A549 (cell line): ENCODE measurements around the gene MPST. TPM values are rescaled to one million over a fixed set of nuclear protein-coding genes. Genes with fewer than 3 reads are reported as not detected.

Experiments used
- ATAC-seq, 2 experiments: fragments of 200-7000 bp in 1 of 2; fragments of >200 bp in 1 of 2; cut with Nextera tagmentation in 1 of 2; cut with Tn5 transposase in 1 of 2; 3 replicates each; pipeline versions ENCODE4 v1.8.0 to v1.9.1; 2018 to 2020; ENCODE audit warnings: mild to moderate bottlenecking in 1 of 2, moderate library complexity in 1 of 2
- CTCF ChIA-PET: fragments of 300-600 bp; sonication (Branson Sonifier 250); formaldehyde crosslinking; extraction: SDS; loops from one replicate; lab custom pipeline; 2021; ENCODE audit warnings: antibody characterized with exemption, inconsistent platforms; lab: Yijun Ruan, JAX
- POLR2A ChIA-PET: fragments of 350-600 bp; formaldehyde crosslinking; extraction: SDS; loops from one replicate; lab custom pipeline; 2021; ENCODE audit warnings: antibody characterized with exemption, inconsistent platforms; lab: Yijun Ruan, JAX
- DNase-seq, 2 experiments: peaks; one replicate each; pipeline versions ENCODE4 v3.0.0 to v3.0.0-alpha.2; 2011 to 2016; ENCODE audit warnings: low read depth in 1 of 2, low spot score in 1 of 2
- FAIRE-seq: peaks from 2 replicates; lab custom pipeline; 2011; peaks lifted over from hg19 to GRCh38; lab: Jason Lieb, UNC
- H3K27ac ChIP-seq, 2 experiments: fragments of >200 bp; sonication (Bioruptor Twin); formaldehyde crosslinking; 3 replicates each; pipeline ENCODE4 v1.5.1; 2016 to 2017
- H3K4me1 ChIP-seq: fragments of >200 bp; sonication (Bioruptor Twin); formaldehyde crosslinking; 3 replicates; pipeline ENCODE4 v1.6.1; 2016
- H3K4me2 ChIP-seq: fragments of >200 bp; sonication (Bioruptor Twin); formaldehyde crosslinking; 3 replicates; pipeline ENCODE4 v1.6.1; 2016
- H3K4me3 ChIP-seq: fragments of >200 bp; sonication (Bioruptor Twin); formaldehyde crosslinking; 3 replicates; pipeline ENCODE4 v1.5.1; 2016
- H3K9me3 ChIP-seq: fragments of >200 bp; sonication (Bioruptor Twin); formaldehyde crosslinking; 3 replicates; pipeline ENCODE4 v1.6.1; 2016
- CBX8 ChIP-seq: fragments of 200-600 bp; sonication (generic); IDR thresholded peaks from 2 replicates; pipeline ENCODE4 v1.6.1; 2016
- EHF ChIP-seq: fragments of 250-450 bp; sonication (Bioruptor Pico); IDR thresholded peaks from 2 replicates; pipeline ENCODE4 v1.5.0; 2020; ENCODE audit warnings: mild to moderate bottlenecking
- EP300 ChIP-seq, 2 experiments: fragments of >200 bp; sonication (Bioruptor Twin); formaldehyde crosslinking; IDR thresholded peaks; 2 replicates in 1 of 2; 3 replicates in 1 of 2; pipeline ENCODE4 v1.6.1; 2016 to 2017
- GATA3 ChIP-seq: IDR thresholded peaks from 2 replicates; pipeline ENCODE4 v1.6.1; 2012; ENCODE audit warnings: borderline replicate concordance
- JUNB ChIP-seq: fragments of >200 bp; sonication (Bioruptor Twin); formaldehyde crosslinking; IDR thresholded peaks from 2 replicates; pipeline ENCODE4 v1.6.1; 2016
- MAFK ChIP-seq: fragments of 450-650 bp; IDR thresholded peaks from 2 replicates; pipeline ENCODE4 v1.6.1; 2014; ENCODE audit not compliant: partially characterized antibody
- NFE2L2 ChIP-seq: fragments of 150-350 bp; conservative IDR thresholded peaks from 2 replicates; pipeline ENCODE4 v1.6.1; 2014; ENCODE audit warnings: low read length
- NPAS2 ChIP-seq: fragments of 250-450 bp; sonication (Bioruptor Pico); IDR thresholded peaks from 2 replicates; pipeline ENCODE4 v1.8.0; 2022; ENCODE audit warnings: mild to moderate bottlenecking, moderate library complexity, borderline replicate concordance
- NR3C1 ChIP-seq: fragments of >200 bp; sonication (Bioruptor Twin); formaldehyde crosslinking; IDR thresholded peaks from 3 replicates; pipeline ENCODE4 v1.6.1; 2017
- RARB ChIP-seq: fragments of 250-450 bp; sonication (Bioruptor Pico); IDR thresholded peaks from 2 replicates; pipeline ENCODE4 v1.8.0; 2021; ENCODE audit warnings: mild to moderate bottlenecking, moderate library complexity
- RCOR1 ChIP-seq: fragments of 150-350 bp; IDR thresholded peaks from 2 replicates; pipeline ENCODE4 v1.6.1; 2014; ENCODE audit warnings: antibody characterized with exemption, low read length, low read depth
- RFX5 ChIP-seq: fragments of 450-650 bp; IDR thresholded peaks from 2 replicates; pipeline ENCODE4 v1.7.1; 2014; ENCODE audit warnings: antibody characterized with exemption, mild to moderate bottlenecking, moderate library complexity
- RNF2 ChIP-seq: fragments of 200-600 bp; sonication (generic); IDR thresholded peaks from 2 replicates; pipeline ENCODE4 v1.6.1; 2016; ENCODE audit warnings: low read depth, mild to moderate bottlenecking, antibody characterized with exemption, moderate library complexity, borderline replicate concordance
- SMC3 ChIP-seq: fragments of >200 bp; sonication (Bioruptor Twin); formaldehyde crosslinking; IDR thresholded peaks from 3 replicates; pipeline ENCODE4 v1.6.1; 2018; ENCODE audit warnings: inconsistent platforms
- SREBF2 ChIP-seq: fragments of 450-650 bp; IDR thresholded peaks from 2 replicates; pipeline ENCODE4 v1.6.1; 2014; ENCODE audit warnings: mild to moderate bottlenecking, moderate library complexity
- TP53 ChIP-seq: fragments of 250-450 bp; sonication (Bioruptor Pico); IDR thresholded peaks from 2 replicates; pipeline ENCODE4 v1.5.0; 2021; ENCODE audit warnings: mild to moderate bottlenecking, moderate library complexity
- ZC3H11A ChIP-seq: fragments of 450-650 bp; IDR thresholded peaks from 2 replicates; pipeline ENCODE4 v1.6.1; 2014; ENCODE audit warnings: antibody characterized with exemption, mild to moderate bottlenecking
- ZNF302 ChIP-seq: fragments of 250-450 bp; sonication (Bioruptor Pico); IDR thresholded peaks from 2 replicates; pipeline ENCODE4 v1.9.0; 2021; ENCODE audit warnings: inconsistent platforms, mild to moderate bottlenecking, moderate library complexity
- WGBS: methylation state at CpG from one replicate; pipeline ENCODE4 v1.1.6; 2017; ENCODE audit errors: missing lambda C conversion rate; 5-methylcytosine and 5-hydroxymethylcytosine counted together
- polyA plus RNA-seq, 4 experiments: library from polyadenylated mRNA; depleted of rRNA in 3 of 4; stranded (reverse); fragments of >200 nt; fragmentation: RNase III in 1 of 4; extraction: RNeasy Plus Mini Kit Qiagen cat#74134 plus additional on column Dnase treatment in 1 of 4; gene quantifications; 2 replicates in 3 of 4; 3 replicates in 1 of 4; pipeline ENCODE4 v1.2.3, GENCODE V29; 2011 to 2017
- TF ChIP-seq, protein P1 (sequence below): fragments of >200 bp; sonication (Bioruptor Twin); formaldehyde crosslinking; IDR thresholded peaks from 3 replicates; pipeline ENCODE4 v1.6.1; 2016
- TF ChIP-seq, protein P2 (sequence below): fragments of >200 bp; sonication (Bioruptor Twin); formaldehyde crosslinking; IDR thresholded peaks from 3 replicates; pipeline ENCODE4 v1.5.1; 2016

Gene MPST
- polyA plus RNA-seq, 2 of the 4 experiments (the other 2 are of a cell fraction), result 44.2 to 63.3 TPM

DNA sequence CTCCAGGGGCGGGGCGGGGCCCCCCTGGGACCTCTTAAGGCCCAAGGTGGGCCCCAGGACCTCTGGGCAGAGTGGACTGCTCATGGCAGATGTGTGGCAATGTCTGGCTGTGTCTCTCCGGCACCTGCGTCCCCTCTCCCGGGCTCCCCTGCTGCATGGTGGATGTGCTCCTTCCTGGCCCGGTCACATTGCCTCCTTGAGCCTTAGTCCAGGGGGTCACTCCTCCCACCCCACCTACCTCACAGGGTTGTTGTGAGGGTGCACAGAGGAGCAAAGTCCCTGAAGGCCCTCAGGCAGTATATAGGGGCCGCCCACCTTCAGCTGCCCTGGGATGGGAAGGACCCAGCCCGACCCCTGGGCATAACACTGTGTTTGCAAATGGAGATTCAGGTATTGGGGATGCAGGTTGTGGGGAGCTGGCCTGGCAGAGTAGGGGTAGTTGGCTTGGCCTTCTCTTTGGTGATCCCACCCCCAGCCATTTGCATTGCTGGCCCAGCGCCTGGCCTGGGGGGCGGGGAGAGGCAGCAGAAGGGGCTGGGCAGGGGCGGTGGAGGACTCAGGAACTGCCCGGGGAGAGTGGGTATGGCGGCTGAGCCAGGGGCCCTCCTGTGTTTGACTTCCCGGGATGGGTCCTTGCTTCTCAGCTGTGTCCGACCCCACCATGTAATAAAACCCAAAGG, 43.3 kb downstream of the MPST start:
- TF ChIP-seq NR3C1, result no peak
- no peak for TF ChIP-seq RCOR1
- no peak for TF ChIP-seq MAFK
- TF ChIP-seq, protein P1, sequence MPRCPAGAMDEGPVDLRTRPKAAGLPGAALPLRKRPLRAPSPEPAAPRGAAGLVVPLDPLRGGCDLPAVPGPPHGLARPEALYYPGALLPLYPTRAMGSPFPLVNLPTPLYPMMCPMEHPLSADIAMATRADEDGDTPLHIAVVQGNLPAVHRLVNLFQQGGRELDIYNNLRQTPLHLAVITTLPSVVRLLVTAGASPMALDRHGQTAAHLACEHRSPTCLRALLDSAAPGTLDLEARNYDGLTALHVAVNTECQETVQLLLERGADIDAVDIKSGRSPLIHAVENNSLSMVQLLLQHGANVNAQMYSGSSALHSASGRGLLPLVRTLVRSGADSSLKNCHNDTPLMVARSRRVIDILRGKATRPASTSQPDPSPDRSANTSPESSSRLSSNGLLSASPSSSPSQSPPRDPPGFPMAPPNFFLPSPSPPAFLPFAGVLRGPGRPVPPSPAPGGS, result no peak
- no peak for TF ChIP-seq RNF2
- TF ChIP-seq, protein P2, sequence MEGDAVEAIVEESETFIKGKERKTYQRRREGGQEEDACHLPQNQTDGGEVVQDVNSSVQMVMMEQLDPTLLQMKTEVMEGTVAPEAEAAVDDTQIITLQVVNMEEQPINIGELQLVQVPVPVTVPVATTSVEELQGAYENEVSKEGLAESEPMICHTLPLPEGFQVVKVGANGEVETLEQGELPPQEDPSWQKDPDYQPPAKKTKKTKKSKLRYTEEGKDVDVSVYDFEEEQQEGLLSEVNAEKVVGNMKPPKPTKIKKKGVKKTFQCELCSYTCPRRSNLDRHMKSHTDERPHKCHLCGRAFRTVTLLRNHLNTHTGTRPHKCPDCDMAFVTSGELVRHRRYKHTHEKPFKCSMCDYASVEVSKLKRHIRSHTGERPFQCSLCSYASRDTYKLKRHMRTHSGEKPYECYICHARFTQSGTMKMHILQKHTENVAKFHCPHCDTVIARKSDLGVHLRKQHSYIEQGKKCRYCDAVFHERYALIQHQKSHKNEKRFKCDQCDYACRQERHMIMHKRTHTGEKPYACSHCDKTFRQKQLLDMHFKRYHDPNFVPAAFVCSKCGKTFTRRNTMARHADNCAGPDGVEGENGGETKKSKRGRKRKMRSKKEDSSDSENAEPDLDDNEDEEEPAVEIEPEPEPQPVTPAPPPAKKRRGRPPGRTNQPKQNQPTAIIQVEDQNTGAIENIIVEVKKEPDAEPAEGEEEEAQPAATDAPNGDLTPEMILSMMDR, result no peak
- no peak for TF ChIP-seq ZC3H11A
- TF ChIP-seq RFX5, result no peak
- no peak for TF ChIP-seq TP53
- no peak for TF ChIP-seq NPAS2
- no peak for TF ChIP-seq EHF
- no peak for TF ChIP-seq RARB (CRISPR knock-in tag)
- no peak for TF ChIP-seq CBX8
- TF ChIP-seq GATA3, result no peak
- TF ChIP-seq, all 56 proteins: peak for 0
- CTCF ChIA-PET, result no interaction called here
- WGBS, result 86% methylated on average over 8 of the region's 15 CpGs
- Histone ChIP-seq H3K4me1 (no peaks in the 10 kb centered on the region), H3K27ac (no peak overlapping the region), H3K4me2 (no peak overlapping the region), H3K4me3 (no peak overlapping the region), H3K9me3 (no peaks in the 10 kb centered on the region)
- FAIRE-seq, result no peak
- ATAC-seq, result no peak
- POLR2A ChIA-PET, result no interaction called here
- DNase-seq, result no peak

- Histone ChIP-seq H3K27ac (no peak overlapping the region), H3K4me1 (no peaks in the 10 kb centered on the region), H3K4me2 (no peak overlapping the region), H3K9me3 (no peaks in the 10 kb centered on the region)
- CTCF ChIA-PET, result interaction anchor here (0.8 to 1.1 kb wide), 2 partner anchors 15 to 20 kb away, joined by 3 to 4 read pairs; no protein-coding TSS in a partner anchor
- no peak for ATAC-seq
- no peak for TF ChIP-seq JUNB
- TF ChIP-seq EP300 (IDR thresholded peaks at IDR 0.05), result no peak
- no peak for TF ChIP-seq SREBF2
- TF ChIP-seq SMC3, result no peak
- TF ChIP-seq, protein P1, result no peak
- TF ChIP-seq NFE2L2, result no peak
- TF ChIP-seq ZNF302, result no peak
- TF ChIP-seq, all 56 proteins: peak for 0
- FAIRE-seq (no peak), DNase-seq (no peak)
- POLR2A ChIA-PET, result no interaction called here
- WGBS, result 93% methylated on average over 16 of the region's 28 CpGs
- H3K4me3 ChIP-seq, result no peak overlapping the region
Measured at GRCh38 chr22:37063431-37064420, 44.2 kb downstream of the MPST start.
